ENCODE measurements around the gene PTPRK. TPM values are rescaled to one million over a fixed set of nuclear protein-coding genes. Genes with fewer than 3 reads are reported as not detected.

Gene PTPRK
- total RNA-seq, 1 donor from 2014 or later, result 13.6 TPM

- DNase-seq (ENCODE audit: low spot score), result no peak
Measured at GRCh38 chr6:127968394-127968793, 552.0 kb downstream of the PTPRK start.

GRCh38 chr6:127967708-127968107, 552.7 kb downstream of the PTPRK start:
- no peak for DNase-seq (ENCODE audit: low spot score)

DNA sequence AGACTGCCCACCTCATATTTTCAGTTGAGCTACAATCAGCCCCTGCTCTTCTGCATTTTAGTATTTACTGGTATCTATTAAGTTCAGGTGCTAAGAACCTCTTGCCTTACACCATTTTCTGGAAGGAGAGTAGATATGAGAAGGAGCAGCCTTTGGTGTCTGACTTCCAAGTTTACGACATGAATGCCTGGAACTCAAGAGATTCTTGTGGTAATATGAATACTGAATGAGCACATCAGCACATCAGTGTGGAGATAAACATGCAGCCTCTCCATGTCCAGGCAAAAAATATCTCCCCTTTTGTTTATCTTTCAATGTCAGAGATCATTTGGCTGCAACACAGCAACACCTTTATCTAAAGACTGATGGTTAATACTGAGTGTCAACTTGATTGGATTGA, 553.8 kb downstream of the PTPRK start:
- no peak for DNase-seq (ENCODE audit: low spot score)

GRCh38 chr6:127963495-127963894, 556.9 kb downstream of the PTPRK start:
- no peak for DNase-seq (ENCODE audit: low spot score)

- DNase-seq (ENCODE audit: low spot score), result no peak
Measured at GRCh38 chr6:127959869-127960268, 560.5 kb downstream of the PTPRK start.

GRCh38 chr6:127956956-127957355, 563.4 kb downstream of the PTPRK start:
- no peak for DNase-seq (ENCODE audit: low spot score)

GRCh38 chr6:127956260-127956888, 564.0 kb downstream of the PTPRK start:
- no peak for DNase-seq (ENCODE audit: low spot score)

GRCh38 chr6:127954082-127954481, 566.3 kb downstream of the PTPRK start:
- DNase-seq (ENCODE audit: low spot score), result no peak

DNA sequence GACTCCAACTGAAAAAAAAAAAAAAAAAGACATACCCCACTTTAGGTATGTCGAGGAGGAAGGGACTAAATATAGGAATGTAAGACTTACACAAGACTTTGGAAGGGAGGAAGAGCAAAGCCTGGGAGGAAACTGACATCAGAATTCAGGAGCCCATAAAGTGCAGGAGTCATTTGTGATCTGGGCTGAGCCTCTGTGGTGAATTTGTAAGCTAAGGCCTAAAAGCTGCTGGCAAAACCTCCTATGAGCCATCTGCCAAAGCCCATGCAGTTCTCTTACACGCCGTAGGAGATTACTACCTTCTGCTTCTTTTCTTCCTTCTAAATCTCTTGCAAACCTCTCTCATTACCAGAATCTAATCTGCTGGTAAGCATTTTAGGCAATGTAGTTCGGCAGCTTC, 567.6 kb downstream of the PTPRK start:
- DNase-seq (ENCODE audit: low spot score), result no peak

DNA sequence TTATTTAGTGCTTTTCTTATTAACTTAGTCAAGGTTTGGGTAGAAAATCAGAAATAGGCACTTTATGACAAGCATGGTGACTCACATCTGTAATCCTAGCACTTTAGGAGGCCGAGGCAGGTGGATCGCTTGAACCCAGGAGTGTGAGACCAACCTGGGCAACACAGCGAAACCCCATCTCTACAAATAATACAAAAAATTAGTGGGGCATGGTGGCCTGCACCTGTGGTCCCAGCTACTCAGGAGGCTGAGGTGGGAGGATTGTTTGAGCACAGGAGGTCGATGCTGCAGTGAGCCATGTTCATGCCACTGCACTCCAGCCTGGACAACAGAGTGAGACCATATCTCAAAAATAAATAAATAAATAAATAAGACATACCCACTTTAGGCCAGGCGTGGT, 568.2 kb downstream of the PTPRK start:
- DNase-seq (ENCODE audit: low spot score), result no peak

DNA sequence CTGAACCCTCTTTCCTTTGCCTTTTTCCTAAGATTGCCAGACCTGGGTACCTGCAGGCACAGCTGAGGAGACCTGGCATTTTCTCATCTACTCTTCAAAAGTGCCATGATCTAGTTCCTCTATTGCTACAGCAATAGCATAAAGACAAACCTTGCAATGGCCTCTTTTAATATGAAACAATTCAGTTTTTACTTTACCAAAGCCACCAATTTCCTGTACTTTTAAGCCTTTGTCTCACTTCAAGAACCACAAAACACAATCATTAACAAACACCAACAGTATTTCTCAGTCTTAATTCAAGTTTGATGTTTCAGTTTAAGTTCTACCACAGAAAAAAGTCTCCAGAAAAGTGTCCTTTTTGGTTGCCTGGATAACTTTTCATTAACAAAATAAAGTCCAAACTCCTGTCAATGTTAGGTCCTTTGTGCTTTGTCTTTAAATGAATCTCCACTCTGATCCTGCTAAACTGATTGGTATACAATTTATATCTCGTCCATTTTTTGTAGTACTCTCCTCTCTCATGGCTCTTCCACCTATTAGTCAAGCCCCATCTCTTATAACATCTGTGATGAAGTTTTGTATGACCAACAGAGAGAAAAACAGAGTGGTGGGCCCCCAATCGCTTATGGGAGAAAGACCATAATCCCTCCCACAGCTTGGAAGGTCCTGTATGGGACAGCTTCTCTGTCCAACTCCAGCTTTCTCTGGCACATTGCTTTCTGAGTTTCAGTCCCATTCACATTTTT, 569.1 kb downstream of the PTPRK start:
- DNase-seq (ENCODE audit: low spot score), result no peak

- DNase-seq (ENCODE audit: low spot score), result no peak
Measured at GRCh38 chr6:127950566-127951145, 569.7 kb downstream of the PTPRK start.

GRCh38 chr6:127949251-127949650, 571.1 kb downstream of the PTPRK start:
- DNase-seq (ENCODE audit: low spot score), result no peak

DNA sequence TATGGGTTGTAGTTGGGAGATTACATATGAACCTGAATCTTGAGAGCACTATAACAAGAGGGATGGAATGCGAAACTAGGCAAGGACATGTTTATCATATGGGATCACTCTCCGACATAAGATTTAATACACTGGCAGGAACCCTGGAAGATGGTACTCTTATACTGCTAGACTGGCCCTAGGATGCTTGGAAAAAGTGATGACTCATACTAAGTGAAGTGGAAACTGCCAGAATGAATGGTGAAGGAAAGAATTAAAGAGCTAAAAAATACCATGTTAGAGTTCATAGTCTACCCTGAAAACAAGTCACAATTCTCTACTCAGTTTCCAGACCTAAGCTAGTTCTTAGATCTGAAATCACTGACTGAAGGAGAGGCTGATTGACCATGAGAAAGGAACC, 574.0 kb downstream of the PTPRK start:
- no peak for DNase-seq (ENCODE audit: low spot score)

DNA sequence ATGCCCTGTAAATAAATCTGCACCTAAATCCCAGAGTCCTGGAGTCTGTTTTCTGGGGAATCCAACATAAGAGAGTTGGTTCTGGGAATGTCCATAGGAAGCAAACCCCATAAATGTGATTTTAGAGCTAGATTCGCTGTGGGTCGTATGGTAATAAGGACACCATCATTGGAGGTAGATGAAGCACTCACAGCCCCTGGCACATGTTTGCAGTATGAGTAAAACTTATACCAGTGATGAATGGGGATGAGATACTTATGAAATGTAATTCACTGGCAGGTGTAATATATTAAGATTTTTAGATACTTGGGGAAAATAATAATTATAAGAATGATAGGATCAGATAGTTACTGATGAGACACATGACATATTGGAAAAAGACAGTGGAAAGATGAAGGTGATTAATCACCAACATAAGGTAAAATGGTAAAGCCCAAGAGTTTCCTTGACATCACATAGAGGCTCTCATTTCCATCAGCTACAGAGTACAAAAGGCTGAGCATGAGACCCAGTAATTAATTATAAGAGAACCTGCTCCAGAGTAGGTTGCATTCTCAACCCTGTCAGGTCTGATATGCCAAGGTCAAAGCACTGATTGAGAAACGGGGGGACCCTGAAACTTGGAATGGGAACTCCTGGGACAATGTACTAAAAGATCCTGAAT, 574.8 kb downstream of the PTPRK start:
- DNase-seq (ENCODE audit: low spot score), result no peak

- no peak for DNase-seq (ENCODE audit: low spot score)
Measured at GRCh38 chr6:127941228-127941627, 579.2 kb downstream of the PTPRK start.

GRCh38 chr6:127939442-127940066, 580.8 kb downstream of the PTPRK start:
- DNase-seq (ENCODE audit: low spot score), result no peak

GRCh38 chr6:127938701-127939100, 581.7 kb downstream of the PTPRK start:
- DNase-seq (ENCODE audit: low spot score), result no peak

DNA sequence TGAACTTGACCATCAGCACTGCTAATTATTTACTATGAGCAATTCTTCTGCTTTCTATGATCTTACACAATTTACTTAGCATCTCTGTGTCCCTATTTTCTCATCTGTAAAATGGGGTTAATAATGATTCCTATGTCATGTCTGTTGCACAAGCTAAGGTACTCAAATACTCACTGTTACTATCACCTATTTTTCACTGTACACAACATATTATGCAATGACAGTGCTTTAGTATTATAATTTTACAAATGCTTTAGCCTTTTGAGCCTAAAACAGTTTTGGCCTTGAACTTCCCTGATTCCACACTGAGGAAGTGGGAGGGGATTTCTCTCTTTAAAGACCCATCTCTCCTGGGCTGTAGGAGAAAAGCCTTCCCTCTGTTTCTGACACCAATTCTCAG, 582.7 kb downstream of the PTPRK start:
- no peak for DNase-seq (ENCODE audit: low spot score)

DNA sequence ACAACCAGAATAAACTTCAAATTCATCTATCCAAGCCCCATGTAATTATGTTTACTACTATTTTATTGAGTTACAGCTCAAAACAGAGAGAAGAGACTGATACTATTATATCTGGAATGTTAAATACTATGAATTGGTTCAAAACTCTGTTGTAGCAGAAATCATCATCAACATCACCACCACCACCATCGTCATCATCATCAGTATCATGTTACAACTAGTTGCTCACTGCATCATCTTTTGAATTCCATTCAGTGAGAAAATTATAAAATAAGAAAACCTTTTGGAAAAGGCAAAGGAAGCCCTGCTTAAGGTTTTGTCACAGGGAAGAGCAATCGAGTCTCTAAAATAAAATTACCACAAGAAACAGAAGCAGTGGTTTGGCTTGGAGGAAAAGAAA, 583.3 kb downstream of the PTPRK start:
- no peak for DNase-seq (ENCODE audit: low spot score)

DNA sequence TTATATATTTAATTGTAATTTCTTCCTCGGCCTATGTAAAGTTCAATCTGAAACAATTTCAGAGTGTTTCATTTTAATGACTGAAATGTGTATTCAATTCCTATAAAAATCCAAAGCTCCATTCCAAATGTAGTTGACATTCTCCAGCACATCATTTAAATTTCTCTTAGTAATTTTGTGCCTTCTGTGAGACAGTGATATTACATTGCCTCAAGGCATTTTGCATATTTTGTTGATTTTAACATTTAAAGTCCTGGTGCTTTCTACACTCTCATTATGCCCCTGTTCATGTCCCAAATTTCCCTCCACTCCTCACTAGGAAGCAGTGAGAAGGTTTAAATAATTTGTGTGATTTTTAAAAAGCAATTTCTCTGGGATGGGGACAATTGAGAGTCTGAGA, 585.4 kb downstream of the PTPRK start:
- no peak for DNase-seq (ENCODE audit: low spot score)
